ENCODE data around the gene GIPC1. TPM values are rescaled to one million over a fixed set of nuclear protein-coding genes. Genes with fewer than 3 reads are reported as not detected.

The GIPC1 gene
- total and polyA plus RNA-seq, 8 donors: 73.3 to 662 (median 122) TPM

- H3K4me1 ChIP-seq: peaks cover 30 to 67% (median 46%) of the 10 kb centered on the region in 4 donors
- H3K9me3 ChIP-seq: no peaks in the 10 kb centered on the region
- no peak for DNase-seq
- H3K4me3 ChIP-seq: no peak overlapping the region
- 67 to 72% (median 71%) methylated on average over 7 to 9 of the region's 9 CpGs for WGBS, 5 donors
- intact Hi-C loops (cut with DNase I; ENCODE audit: low total_unique reads): no loop called here
- no peak overlapping the region for H3K27ac ChIP-seq
- TF ChIP-seq POLR2AphosphoS5 (IDR thresholded peaks at IDR 0.05) (no peak), EP300 (IDR thresholded peaks at IDR 0.05) (no peak), POLR2A (IDR thresholded peaks at IDR 0.05) (no peak)
- TF ChIP-seq, protein P1, sequence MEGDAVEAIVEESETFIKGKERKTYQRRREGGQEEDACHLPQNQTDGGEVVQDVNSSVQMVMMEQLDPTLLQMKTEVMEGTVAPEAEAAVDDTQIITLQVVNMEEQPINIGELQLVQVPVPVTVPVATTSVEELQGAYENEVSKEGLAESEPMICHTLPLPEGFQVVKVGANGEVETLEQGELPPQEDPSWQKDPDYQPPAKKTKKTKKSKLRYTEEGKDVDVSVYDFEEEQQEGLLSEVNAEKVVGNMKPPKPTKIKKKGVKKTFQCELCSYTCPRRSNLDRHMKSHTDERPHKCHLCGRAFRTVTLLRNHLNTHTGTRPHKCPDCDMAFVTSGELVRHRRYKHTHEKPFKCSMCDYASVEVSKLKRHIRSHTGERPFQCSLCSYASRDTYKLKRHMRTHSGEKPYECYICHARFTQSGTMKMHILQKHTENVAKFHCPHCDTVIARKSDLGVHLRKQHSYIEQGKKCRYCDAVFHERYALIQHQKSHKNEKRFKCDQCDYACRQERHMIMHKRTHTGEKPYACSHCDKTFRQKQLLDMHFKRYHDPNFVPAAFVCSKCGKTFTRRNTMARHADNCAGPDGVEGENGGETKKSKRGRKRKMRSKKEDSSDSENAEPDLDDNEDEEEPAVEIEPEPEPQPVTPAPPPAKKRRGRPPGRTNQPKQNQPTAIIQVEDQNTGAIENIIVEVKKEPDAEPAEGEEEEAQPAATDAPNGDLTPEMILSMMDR (IDR thresholded peaks at IDR 0.05): no peak
- H3K27me3 ChIP-seq: no peaks in the 10 kb centered on the region
- peaks cover 29 to 51% (median 37%) of the 10 kb centered on the region in 4 donors for H3K36me3 ChIP-seq
Observed at GRCh38 chr19:14439014-14439413, 56.9 kb downstream of the GIPC1 start.

- peaks cover 36 to 76% (median 55%) of the 10 kb centered on the region in 4 donors for H3K4me1 ChIP-seq
Observed at GRCh38 chr19:14437578-14438140, 58.3 kb downstream of the GIPC1 start.

DNA sequence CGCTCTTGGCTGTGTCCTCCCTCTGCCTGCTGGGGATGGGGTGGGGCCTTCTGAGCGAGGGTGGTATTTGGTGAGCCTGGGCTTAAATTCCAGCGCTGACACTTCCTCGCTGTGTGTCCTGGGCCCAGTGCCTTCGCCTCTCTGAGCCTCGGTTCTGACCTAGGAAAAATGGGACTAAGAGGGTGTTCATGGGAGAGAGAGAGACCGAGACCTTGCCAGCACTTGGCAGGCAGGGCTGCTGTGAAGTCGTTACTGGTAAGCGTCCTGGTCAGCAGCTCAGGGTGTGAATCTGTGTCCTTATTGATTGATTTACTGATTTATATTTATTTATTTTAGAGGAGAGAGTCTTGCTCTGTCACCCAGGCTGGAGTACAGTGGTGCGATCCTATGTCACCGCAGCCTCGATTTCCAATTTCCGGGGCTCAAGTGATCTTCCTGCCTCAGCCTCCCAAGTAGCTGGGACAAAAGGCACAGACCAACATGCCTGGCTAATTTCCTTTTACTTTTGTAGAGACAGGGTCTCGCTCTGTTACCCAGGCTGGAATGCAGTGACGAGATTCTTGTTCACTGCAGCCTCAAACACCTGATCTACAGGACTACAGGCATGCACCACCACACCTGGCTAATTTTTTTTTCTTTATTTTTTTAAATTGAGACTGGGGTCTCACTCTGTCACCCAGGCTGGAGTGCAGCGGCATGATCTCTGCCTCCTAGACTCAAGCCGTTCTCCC lies 60.4 kb downstream of the GIPC1 start:
- Histone ChIP-seq H3K4me1 (peaks cover 46 to 76% (median 60%) of the 10 kb centered on the region in 4 donors), H3K27ac (peak overlapping the region; percentile 20 to 92 (median 86)), H3K9me3 (no peaks in the 10 kb centered on the region), H3K27me3 (no peaks in the 10 kb centered on the region), H3K4me3 (peak overlapping the region in 3 of 4 donors; percentile 86 to 94 (median 90)), H3K36me3 (peaks cover 0 to 18% (median 5%) of the 10 kb centered on the region in 4 donors)
- WGBS, 5 donors: 62 to 74% (median 68%) methylated on average over 17 of the region's 17 CpGs
- TF ChIP-seq EP300 (IDR thresholded peaks at IDR 0.05): no peak
- no peak for TF ChIP-seq POLR2AphosphoS5 (IDR thresholded peaks at IDR 0.05)
- TF ChIP-seq, protein P1 (IDR thresholded peaks at IDR 0.05): no peak
- no peak for TF ChIP-seq POLR2A (IDR thresholded peaks at IDR 0.05)
- intact Hi-C loops (cut with DNase I; ENCODE audit: low total_unique reads): no loop called here
- no peak for DNase-seq

More at GRCh38 chr19:14437578-14438140, 58.3 kb downstream of the GIPC1 start:
- no peak for DNase-seq
- TF ChIP-seq POLR2AphosphoS5 (IDR thresholded peaks at IDR 0.05) (no peak), EP300 (IDR thresholded peaks at IDR 0.05) (no peak), POLR2A (IDR thresholded peaks at IDR 0.05) (no peak)
- TF ChIP-seq, protein P1 (IDR thresholded peaks at IDR 0.05): no peak
- no peak overlapping the region for H3K27ac ChIP-seq
- WGBS, 5 donors: 87 to 99% (median 93%) methylated on average over 4 to 7 of the region's 7 CpGs
- no peaks in the 10 kb centered on the region for H3K9me3 ChIP-seq
- intact Hi-C loops (cut with DNase I; ENCODE audit: low total_unique reads): no loop called here
- peaks cover 15 to 38% (median 23%) of the 10 kb centered on the region in 4 donors for H3K36me3 ChIP-seq
- H3K27me3 ChIP-seq: no peaks in the 10 kb centered on the region
- H3K4me3 ChIP-seq: no peak overlapping the region

GRCh38 chr19:14434543-14435319 lies 61.2 kb downstream of the GIPC1 start:
- peaks cover 0 to 18% (median 5%) of the 10 kb centered on the region in 4 donors for H3K36me3 ChIP-seq
- 38 to 50% (median 43%) methylated on average over 23 of the region's 23 CpGs for WGBS, 5 donors
- peaks cover 43 to 68% (median 53%) of the 10 kb centered on the region in 4 donors for H3K4me1 ChIP-seq
- no peaks in the 10 kb centered on the region for H3K9me3 ChIP-seq
- H3K27me3 ChIP-seq: no peaks in the 10 kb centered on the region
- DNase-seq: peak; percentile 71 to 85
- intact Hi-C loops (cut with DNase I; ENCODE audit: low total_unique reads): no loop called here
- H3K4me3 ChIP-seq: peak overlapping the region; percentile 81 to 94 (median 88)
- TF ChIP-seq EP300 (IDR thresholded peaks at IDR 0.05): no peak
- TF ChIP-seq POLR2A (IDR thresholded peaks at IDR 0.05): no peak
- TF ChIP-seq POLR2AphosphoS5 (IDR thresholded peaks at IDR 0.05): peak; percentile 11 to 60 (median 11)
- TF ChIP-seq, protein P1 (IDR thresholded peaks at IDR 0.05): no peak
- peak overlapping the region; percentile 20 to 92 (median 86) for H3K27ac ChIP-seq

Data from stomach (tissue), 9 donors.